Left forelimb (tissue), 1 donor: Measurements from ENCODE around the gene ANO3.
"Not testable (repeated sequence)": the region's sequence is repeated elsewhere in the genome, so short reads cannot be mapped to it uniquely, and the experiment has no call there.

Source experiments
- DNase-seq: peaks from one replicate; pipeline ENCODE4 v3.0.0-alpha.2; 2018; ENCODE audit warnings: low spot score

Gene ANO3

DNA sequence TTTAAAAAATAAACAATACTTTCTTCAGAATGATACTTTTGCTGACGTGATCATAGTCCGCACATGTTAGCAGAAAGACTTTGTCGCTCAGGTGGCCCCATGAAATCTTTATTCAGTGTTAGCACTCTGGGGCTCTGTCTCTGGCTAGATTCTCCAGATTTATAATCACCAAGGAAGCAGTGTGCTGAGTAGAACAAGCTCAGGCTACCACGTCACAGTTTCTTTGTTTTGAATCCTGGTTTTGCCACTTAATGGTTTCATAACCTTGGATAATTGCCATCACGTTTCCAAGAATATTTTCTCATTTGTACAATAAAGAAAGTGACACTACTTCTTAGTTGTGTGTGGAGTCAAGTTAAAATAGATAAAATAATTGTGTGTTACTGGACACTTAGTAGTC lies 244.0 kb downstream of the ANO3 start:
- no peak for DNase-seq

- no peak for DNase-seq
Measured at GRCh38 chr11:26578998-26579661, 247.2 kb downstream of the ANO3 start.

DNA sequence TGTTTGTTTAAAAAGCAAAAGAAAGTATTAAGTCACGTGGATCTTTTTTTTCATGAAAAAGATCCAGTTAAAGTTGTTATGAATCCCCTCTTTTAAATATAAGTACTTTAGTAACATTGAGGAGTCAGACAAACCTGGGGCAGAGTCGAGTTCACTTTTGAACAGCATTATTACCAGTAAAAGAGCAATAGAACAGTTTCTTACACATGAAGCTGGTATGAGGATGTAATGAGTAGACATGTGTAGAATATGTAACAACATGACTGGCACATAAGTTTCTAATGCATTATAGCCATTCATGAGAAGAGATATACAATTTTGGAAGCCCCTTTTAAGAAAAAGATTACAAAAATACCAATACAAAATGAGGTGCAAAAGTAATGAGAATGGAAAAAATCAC lies 247.8 kb downstream of the ANO3 start:
- no peak for DNase-seq

- DNase-seq = no peak
Measured at GRCh38 chr11:26580929-26581328, 249.0 kb downstream of the ANO3 start.

DNA sequence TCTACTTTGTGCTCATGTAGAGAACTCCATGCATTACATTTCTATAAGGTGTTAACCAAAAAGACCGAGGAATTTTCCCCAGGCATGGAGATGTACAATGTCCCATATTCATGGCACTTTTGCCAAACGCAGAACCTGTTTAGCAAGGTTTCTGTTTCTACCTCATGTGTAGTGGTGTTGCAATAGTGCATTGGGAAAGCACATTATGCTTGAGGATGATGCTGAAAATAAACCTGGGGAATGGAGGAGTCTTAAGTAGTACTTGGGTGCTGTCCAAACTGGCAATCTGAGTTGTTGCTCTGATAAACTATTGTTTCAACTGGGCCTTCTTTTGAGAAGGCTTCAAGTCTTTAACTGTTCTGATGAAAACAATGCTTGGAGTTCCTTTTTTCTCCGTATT lies 251.6 kb downstream of the ANO3 start:
- DNase-seq = no peak

DNA sequence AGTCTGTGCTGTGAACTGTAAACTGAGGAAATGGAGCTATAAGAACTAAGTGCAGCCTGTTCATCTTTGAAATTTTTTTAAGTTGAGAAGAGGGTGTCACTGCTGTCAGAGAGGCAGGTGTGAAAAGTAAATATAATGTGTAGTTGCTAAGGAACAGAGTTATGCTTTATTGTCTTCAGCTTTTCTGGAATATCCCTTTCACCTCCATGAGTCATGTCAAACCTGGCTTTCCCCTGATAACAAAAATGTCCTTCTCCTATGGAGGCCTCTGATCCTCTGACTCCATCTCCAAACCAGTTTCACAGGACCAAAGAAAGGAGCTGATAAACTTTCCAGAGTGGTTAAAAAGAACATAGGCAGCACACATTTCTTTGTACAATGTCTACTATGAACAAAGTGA lies 252.9 kb downstream of the ANO3 start:
- DNase-seq = no peak

GRCh38 chr11:26587073-26587472 lies 255.1 kb downstream of the ANO3 start:
- no peak for DNase-seq

DNA sequence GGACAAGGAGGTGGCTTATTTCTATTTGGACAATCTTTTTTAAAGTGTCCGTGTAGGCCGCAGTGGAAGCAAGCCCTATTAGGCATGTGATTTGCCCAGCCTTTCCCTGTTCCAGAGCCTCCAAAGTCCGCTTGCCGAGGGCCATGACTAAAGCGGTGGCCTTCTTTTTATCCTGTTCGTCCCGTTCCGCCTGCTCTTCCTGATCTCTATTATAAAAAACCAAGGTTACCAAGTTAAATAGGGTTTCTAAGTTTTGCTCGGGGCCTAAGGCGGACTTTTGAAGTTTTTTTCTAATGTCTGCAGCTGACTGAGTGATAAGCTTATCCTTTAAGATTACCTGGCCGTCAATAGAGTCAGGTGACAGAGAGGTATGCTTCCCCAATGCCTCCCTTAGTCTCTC lies 261.8 kb downstream of the ANO3 start:
- DNase-seq = no peak

- DNase-seq = not testable (repeated sequence)
Measured at GRCh38 chr11:26595207-26595865, 263.4 kb downstream of the ANO3 start.

DNA sequence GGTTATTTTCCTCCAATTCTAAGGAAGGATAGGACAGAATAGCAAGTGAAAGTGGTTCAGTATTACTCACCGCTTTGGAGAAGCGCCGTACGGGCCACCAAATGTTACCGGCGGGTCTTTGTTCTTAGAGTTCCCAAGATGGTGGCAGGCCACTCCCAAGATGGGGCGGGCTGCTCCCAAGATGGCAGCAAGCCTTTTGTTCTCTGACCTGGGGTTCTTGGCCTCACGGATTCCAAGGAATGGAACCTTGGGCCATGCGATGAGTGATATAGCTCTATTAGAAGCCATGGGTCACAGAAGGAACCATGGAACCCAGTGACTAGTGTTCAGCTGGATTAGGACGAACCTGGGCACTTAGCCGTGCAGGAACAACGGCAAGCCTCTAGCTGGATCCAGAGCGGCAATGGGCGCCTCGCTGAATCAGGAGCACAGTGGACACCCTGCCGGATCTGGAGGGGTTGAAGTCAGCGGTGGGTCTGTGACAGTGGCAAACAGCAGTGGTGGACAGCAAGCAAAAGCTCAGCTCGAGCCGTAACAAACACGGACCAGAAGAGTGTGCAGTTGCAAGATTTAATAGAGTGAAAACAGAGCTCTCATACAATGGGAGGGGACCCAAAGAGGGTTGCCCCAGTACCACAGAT lies 265.2 kb downstream of the ANO3 start:
- DNase-seq = not testable (repeated sequence)

GRCh38 chr11:26597899-26598298 lies 266.0 kb downstream of the ANO3 start:
- no peak for DNase-seq

DNA sequence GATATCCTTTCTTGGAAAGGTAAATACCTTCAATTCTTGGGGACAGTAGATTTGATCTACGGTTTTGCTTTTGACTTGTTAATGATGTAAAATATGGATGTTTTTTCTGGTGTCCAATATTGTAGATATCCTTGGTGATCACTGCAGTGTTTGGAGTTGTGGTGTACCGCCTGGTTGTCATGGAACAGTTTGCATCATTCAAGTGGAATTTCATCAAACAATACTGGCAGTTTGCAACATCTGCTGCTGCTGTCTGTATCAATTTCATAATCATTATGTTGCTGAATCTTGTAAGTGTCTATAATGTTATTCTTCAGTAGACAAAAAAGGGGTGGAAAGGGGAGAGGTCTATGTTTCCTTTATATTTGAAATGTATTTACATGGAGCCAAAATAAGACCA lies 267.5 kb downstream of the ANO3 start:
- DNase-seq = no peak

DNA sequence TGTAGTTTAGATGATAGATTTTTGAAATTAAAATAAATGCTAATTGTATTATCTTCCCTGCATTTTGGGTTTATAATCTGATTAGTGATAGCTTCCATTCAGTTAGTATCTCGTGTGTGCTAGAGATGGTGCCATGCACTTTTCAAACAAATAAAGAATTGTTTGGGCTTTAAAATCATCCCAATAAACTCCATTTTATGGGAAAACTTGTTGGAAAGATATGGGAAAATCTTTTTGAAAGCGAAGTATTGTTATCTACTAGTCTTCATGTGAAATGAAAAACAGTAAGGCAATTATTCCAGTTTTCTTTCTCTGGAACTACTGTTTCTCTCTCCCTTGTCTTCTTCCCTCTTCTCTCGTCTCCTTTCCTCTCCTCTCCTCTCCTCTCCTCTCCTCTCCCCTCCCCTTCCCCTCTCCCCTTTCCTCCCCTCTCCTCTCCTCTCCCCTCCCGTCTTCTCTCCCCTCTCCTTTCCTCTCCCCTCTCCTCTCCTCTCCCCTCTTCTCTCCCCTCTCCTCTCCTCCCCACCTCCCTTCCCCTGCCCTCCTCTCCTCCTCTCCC lies 268.0 kb downstream of the ANO3 start:
- DNase-seq = no peak

DNA sequence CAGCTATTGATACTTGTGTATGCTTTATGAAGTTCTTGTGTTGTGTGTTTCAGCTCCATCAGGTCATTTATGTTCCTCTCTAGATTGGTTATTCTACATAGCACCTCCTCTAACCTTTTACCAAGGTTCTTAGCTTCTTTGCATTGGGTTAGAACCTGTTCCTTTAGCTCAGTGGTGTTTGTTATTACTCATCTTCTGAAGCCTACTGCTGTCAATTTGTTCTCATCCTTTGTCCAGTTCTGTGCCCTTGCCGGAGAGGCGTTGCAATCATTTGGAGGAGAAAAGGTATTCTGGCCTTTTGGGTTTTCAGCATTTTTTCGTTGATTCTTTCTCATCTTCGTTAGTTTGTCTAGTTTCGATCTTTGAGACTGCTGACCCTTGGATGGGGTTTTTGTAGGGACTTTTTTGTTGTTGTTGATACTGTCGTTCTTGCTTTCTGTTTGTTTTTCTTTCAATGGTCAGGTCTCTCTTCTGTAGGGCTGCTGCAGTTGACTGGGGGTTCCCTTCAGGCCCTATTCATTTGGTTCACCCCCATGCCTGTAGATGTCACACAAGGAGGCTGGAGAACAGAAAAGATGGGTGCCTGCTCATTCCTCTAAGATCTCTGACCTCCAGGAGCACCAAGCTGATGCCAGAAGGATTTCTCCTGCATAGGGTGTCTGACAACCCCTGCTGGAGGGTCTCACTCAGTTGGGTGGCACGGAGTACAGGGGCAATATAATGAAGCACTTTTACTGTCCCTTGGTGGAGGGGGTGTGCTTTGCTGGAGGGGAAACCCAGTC lies 276.0 kb downstream of the ANO3 start:
- no peak for DNase-seq

GRCh38 chr11:26608507-26609146 lies 276.7 kb downstream of the ANO3 start:
- DNase-seq = no peak

DNA sequence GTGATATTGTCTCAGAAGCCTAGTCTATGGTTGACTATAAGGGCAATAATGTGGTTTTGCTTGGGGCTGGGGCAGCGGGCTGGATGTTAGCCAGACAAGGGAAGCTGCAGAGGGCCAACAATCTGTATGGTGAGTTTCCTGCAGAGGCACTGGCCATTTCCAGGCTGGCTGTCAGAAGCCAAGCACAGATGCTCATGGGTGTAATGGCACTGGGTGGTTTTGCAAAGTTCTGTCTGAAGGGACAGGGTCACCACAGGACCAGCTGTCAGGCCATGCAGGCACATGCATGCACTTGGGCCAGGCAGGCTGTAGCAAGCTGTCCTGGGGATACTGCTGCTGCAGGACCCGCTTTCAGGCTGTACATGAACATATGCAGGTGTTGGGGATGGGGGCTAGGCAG lies 281.8 kb downstream of the ANO3 start:
- no peak for DNase-seq

DNA sequence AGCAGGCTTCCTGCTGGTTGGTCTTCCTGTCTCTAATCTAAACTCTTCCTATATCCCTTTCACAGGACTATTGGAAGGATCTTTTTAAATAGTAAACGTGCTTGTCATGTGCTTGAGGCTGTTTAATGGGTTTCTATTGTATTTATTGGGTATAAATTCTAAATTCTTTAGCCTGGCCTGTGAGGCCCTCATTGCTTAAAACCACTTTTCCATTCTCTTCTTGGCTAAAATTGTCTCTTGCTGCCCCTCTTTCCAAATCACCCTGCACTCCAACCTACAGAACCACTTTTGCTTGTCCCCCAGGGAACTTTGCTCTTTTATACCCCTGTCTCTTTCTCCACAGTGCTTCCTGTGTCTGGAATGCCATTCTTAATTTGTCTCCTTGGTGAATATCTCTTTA lies 286.5 kb downstream of the ANO3 start:
- DNase-seq = no peak

DNA sequence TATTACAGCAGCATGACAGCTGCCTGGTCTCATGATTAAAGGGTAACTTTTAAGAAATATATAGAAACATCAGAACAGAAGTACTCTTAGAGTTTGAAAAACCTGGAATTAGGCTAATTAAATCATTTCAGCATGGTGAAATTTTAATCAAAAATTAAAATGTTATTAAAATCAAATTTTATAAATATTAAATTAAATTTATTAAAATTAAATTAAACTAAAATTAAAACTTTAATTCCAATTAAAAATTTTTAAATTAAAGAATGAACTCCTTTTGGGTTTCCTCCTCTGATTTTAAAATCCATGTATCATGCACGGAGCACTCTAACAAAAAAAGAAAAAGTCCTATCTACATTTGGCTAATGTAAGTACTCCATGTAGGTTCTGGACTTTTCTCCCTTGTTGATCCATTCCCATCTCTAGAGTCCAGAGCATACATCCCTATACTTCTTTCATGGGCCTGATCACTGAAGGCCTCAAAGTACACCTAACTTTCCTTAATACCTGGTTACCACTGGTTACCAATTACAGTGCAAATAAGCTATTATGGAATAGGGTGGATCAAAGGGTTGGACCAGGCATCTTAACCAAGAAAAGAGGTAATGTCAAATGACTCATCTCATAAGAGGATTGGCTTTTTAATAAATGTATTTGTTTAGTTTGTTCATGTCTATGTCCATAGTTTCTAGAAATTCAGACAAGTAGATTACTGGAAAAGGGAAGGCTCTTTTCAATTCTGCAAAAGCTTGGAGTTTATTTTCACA lies 288.5 kb downstream of the ANO3 start:
- DNase-seq = no peak

- no peak for DNase-seq
Measured at GRCh38 chr11:26621132-26621531, 289.2 kb downstream of the ANO3 start.

GRCh38 chr11:26622181-26622580 lies 290.3 kb downstream of the ANO3 start:
- no peak for DNase-seq

DNA sequence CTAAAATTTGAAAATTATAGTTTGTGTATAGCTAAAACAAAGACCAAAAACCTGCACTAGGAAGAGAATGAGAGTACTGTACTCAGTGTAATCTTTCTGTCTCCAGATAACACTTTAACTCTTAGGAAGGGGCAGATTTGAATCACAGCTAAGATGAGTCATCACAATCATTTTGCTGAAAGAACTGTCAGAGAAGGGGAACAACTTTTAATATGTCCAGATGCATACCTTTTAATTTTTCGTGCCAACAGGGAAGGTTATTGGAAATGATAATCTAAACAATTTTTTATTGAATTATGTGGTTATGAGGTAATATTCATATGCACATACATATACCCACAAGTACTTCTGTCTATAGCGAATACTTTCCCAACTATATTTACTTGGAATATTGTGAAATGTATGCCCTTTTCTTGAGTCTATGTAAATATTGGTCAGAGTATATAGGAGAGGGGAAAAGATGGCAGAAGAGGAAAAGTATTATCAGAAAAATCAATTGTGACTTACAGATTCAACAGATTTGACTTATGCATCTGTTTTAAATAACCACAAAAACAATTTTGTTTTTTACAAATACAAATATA lies 291.2 kb downstream of the ANO3 start:
- DNase-seq = no peak
